ENCODE results near the gene DACT1. TPM values are rescaled to one million over a fixed set of nuclear protein-coding genes. Genes with fewer than 3 reads are reported as not detected.

The DACT1 gene
- total RNA-seq, 1 donor from 2014 or later = 3.7 TPM

- intact Hi-C loops (cut with micrococcal nuclease) = loop anchor here (5.0 to 10.0 kb wide), 4 partner anchors 112 to 847 kb away; partner anchors contain the start of genes ARID4A, JKAMP and L3HYPDH
Measured at GRCh38 chr14:58635091-58635830, 2.5 kb upstream of the DACT1 start.

DNA sequence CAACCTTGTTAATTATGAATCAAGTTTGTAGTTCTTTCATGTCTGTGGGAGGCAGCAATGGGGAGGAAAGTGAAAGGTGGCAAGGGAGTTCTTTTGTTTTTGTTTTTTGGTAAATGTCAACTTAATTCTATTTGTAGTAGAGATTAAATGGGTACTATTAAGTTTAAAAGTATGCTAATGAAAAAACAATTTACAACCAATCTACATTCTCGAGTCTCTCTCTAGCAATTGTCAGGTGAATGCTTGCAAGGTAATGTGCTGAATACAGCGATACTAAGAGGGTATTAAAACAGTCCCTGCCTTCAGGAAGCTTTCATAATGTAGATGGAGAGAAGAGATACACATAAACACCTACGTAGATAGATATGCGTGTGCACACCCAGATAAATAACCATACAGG is 1.6 kb upstream of the DACT1 start:
- intact Hi-C loops (cut with micrococcal nuclease) = loop anchor here (2.0 to 10.0 kb wide), 5 partner anchors 67 to 846 kb away; partner anchors contain the start of genes ARID4A, JKAMP and L3HYPDH

DNA sequence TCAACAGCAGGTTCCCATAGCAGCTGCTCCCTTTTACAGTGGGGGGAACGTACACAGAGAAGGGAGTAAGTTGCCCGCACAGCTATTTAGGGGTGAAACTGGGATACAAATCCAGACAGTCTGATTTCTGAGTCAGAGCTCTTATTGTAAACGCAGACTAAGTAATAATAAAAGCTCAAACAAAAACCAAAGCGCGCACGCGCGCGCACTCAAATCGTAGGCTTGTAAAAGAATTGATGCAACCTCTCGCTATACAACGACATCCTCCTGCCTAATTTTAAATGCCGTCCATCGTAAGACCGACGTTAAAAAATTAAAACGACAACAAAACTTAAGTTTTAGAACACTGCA is 747 bp upstream of the DACT1 start:
- intact Hi-C loops (cut with micrococcal nuclease) = loop anchor here (1.0 to 10.0 kb wide), 6 partner anchors 68 to 845 kb away; partner anchors contain the start of genes ARID4A, DAAM1, JKAMP and L3HYPDH

- intact Hi-C loops (cut with micrococcal nuclease) = loop anchor here (1.0 to 10.0 kb wide), 5 partner anchors 109 to 844 kb away; partner anchors contain the start of genes ARID4A, JKAMP and L3HYPDH
Measured at GRCh38 chr14:58638231-58639197, 752 bp downstream of the DACT1 start.

DNA sequence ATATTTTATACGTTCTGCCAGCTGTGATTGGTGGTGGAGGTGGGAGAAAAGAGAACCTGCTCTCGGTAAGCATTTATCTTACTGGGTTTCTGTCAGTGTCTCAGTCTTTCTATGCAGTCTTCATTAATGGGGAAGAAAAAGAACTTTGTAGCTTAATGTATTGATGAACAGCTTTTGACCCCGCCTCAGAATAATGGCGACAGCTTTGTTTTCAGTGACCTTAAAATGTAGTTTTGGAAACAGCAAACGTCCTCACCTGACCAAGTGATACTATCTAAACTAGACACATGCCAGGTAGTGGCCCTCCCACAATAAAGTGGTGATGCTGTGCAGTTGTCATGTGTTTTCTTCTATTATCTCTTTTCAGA is 1.4 kb downstream of the DACT1 start:
- intact Hi-C loops (cut with micrococcal nuclease) = loop anchor here (5.0 to 10.0 kb wide), 4 partner anchors 108 to 843 kb away; partner anchors contain the start of genes ARID4A, JKAMP and L3HYPDH

DNA sequence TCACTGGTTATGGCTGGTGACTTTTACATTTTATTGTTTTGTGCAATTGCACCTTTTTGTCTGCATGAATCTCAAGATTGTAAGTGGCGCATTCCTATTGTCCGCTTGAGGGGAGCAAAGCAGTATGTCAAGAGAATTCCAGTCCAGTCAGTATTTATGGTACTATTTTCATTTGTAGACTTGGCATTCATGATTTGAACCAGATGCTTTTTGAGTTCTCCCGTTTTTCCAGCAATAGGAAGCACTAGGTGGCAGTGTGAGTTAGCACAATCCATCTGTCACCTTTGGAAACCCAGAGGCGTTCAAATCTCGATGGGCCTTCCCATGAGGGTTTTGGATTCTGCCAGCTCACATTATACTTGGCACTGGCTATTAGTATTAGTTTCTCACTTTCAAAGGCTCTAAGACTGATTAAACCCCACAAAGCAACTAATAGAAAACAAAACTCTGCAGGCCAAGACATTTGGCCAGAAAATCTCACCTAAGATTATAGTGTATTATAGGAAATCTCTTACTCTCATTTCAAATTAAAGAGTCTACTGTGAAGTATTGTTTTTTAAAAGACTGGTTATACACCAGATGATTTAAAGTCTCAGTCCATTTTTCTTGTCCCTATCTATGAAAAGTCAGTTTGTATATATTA is 2.2 kb downstream of the DACT1 start:
- intact Hi-C loops (cut with micrococcal nuclease) = loop anchor here (1.0 to 10.0 kb wide), 6 partner anchors 107 to 842 kb away; partner anchors contain the start of genes ARID4A, JKAMP and L3HYPDH

DNA sequence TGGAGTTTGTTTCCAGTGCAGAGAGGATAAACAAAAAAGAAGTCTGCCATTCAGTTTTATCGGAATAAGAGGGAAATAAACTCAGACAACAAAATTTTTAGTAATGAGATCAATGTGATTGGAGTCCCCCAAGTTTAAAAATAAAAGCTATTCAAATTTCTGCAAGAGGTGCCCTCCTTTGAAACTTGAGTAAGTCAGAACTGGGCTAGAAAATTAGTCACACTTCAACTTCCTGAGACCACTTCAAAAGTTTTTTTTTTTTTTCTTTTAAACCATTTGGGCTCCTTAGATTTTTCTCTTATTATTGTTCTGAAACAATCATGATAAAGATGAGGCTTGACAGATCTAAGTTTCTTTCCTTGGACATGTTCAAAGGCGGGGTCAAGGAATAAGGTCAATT is 3.2 kb downstream of the DACT1 start:
- intact Hi-C loops (cut with micrococcal nuclease) = loop anchor here (1.0 to 10.0 kb wide), 2 partner anchors 194 to 414 kb away; no protein-coding TSS in a partner anchor

DNA sequence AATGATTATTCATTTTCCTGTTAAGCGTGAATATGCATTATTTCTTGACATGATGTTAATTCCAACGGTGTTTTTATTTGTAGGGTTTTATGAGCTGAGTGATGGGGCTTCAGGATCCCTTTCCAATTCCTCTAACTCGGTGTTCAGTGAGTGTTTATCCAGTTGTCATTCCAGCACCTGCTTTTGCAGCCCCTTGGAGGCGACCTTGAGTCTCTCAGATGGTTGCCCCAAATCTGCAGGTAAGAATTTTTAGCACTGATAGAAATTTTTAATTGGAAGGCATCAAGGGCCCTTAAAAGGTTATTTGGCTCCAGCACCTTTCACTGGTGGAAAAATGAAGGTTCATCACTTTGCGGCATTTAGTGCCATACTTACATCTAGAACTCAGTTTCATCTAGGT is 3.7 kb downstream of the DACT1 start:
- intact Hi-C loops (cut with micrococcal nuclease) = loop anchor here (10.0 kb wide), 1 partner anchor 193 kb away; no protein-coding TSS in a partner anchor

DNA sequence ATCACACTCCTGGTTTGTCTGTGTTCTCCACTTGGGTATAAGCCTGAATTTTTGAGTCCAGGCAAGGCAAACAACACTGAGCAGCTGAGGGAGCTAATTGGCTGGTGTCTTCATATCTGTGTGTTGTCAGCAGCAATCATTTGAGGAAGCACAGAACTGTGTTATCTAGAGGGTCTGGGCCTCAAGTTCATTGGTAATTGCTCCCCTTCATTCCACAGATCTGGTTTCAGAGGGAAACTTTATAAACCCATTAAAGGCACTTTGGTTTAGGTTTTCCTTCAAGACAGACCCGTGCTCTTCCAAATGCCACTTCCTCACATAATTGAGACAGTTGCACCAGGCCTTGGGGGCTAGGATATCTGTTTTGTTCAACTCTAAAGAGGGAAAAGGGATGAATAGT is 5.6 kb downstream of the DACT1 start:
- intact Hi-C loops (cut with micrococcal nuclease) = loop anchor here (10.0 kb wide), 1 partner anchor 191 kb away; no protein-coding TSS in a partner anchor

GRCh38 chr14:58645641-58646040 is 7.9 kb downstream of the DACT1 start:
- intact Hi-C loops (cut with micrococcal nuclease) = loop anchor here (10.0 kb wide), 1 partner anchor 189 kb away; no protein-coding TSS in a partner anchor

DNA sequence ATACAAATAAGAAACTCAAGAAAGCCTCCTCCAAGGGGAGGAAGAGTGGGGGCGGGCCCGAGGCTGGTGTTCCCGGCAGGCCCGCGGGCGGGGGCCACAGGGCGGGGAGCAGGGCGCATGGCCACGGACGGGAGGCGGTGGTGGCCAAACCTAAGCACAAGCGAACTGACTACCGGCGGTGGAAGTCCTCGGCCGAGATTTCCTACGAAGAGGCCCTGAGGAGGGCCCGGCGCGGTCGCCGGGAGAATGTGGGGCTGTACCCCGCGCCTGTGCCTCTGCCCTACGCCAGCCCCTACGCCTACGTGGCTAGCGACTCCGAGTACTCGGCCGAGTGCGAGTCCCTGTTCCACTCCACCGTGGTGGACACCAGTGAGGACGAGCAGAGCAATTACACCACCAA is 8.7 kb downstream of the DACT1 start:
- intact Hi-C loops (cut with micrococcal nuclease) = loop anchor here (10.0 kb wide), 1 partner anchor 188 kb away; no protein-coding TSS in a partner anchor

DNA sequence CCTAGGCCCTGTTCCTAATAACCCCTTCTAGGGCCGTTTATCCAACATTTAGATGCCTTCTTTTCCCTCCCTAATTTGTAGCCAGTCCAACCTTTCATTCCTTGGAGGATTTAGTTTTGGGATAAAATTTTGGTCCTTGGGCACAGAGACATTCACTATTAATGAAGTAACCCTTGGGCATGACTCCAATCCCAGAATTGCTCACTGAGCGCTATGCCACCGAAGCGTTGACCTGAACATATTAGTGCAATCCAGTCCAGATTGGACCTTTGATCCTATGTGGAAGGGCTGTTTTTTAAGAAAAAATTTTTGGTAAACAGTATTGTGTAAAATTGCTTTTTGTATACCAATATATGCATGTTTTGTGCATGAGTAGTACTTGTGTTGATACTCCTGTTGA is 10.0 kb downstream of the DACT1 start:
- intact Hi-C loops (cut with micrococcal nuclease) = loop anchor here (10.0 kb wide), 1 partner anchor 187 kb away; no protein-coding TSS in a partner anchor

GRCh38 chr14:58650857-58651256 is 13.1 kb downstream of the DACT1 start:
- intact Hi-C loops (cut with micrococcal nuclease) = no loop called here

DNA sequence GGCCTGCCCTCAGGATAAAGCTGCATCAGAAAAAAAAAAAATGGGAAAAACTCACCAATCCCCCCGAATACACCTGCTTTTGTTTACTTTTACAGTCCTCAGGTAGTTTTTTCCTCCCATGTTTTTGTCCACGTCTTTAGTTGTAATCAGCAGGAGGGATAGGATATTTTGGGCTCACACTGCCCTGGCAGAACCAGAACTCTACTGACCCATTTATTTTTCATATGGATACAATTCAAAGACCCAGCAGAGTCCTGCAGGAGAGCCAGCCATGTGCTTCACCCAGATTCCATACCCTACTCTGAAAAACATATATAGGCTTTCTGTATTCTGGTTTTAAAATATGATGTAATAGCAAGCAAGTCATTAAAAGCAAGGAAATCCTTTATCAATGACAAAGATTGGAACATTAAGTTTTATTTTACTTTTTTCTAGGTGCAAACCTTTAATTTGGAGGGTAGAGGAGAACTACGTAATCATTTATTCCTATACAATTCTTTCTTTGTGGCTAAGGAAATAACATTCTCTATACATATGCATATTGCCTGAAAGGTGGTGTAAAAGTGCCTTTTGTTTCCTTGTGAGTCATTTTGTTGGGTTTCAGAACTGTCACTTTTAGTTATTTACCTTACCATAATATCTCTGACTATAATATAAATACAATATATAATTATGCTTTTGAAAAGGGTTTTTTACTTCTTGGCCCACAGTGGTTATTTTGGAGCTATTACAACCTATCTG is 19.1 kb downstream of the DACT1 start:
- intact Hi-C loops (cut with micrococcal nuclease) = no loop called here

- intact Hi-C loops (cut with micrococcal nuclease) = no loop called here
Measured at GRCh38 chr14:58659061-58659460, 21.3 kb downstream of the DACT1 start.

DNA sequence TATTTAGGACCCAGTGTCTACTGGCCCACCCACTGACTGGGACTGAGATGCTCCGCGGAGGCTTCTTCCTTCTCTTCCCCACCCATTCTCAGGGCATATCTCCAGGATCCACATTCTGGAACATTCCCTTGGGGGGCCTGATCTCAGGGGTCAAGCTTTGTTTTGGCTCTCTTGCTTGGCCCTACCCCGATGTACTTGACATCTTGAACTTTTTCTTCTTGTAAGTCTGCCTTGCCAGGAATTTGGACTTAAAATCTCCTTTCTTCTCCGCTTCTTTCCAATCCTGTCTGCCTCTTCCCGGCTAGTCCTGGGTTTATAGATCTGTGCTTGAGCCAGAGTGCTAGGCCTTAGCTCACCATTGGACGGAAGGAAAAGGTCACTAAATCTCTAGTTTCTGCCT is 22.1 kb downstream of the DACT1 start:
- intact Hi-C loops (cut with micrococcal nuclease) = no loop called here

DNA sequence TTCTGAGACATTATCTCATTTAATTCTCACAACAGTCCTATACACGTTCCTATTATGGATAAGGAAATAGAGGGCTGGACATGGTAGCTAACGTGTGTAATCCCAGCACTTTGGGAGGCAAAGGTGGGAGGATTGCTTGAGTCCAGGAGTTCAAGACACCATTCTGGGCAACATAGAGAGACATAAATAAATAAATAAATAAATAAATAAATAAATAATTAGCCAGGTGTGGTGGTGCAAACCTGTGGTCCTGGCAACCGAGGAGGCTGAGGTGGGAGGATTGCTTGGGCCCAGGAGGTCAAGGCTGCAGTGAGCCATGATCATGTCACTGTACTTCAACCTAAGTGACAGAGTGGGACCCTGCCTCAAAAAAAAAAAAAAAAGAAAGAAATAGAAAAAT is 22.6 kb downstream of the DACT1 start:
- intact Hi-C loops (cut with micrococcal nuclease) = no loop called here

DNA sequence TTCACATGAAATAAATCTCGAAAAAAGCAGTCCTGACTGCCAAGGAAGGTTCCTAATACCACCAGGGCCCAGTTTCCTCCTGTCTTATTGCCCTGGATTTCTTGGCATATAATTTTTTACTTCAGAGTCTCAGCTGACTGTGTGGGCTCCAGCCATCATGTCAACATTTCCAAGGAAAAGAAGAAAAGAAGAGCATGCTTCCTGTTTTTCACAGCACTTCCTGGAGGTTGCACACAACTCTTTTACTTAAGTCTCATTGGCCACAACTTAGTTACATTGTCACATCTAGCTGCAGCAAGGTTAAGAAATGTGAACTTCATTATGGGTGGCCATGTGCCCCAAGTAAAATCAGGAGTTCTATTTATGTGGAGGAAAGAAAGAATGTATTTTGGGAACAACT is 24.3 kb downstream of the DACT1 start:
- intact Hi-C loops (cut with micrococcal nuclease) = no loop called here

- intact Hi-C loops (cut with micrococcal nuclease) = no loop called here
Measured at GRCh38 chr14:58662759-58663158, 25.0 kb downstream of the DACT1 start.

GRCh38 chr14:58663494-58664111 is 25.8 kb downstream of the DACT1 start:
- intact Hi-C loops (cut with micrococcal nuclease) = no loop called here
